Measurements from ENCODE around the gene KIAA1217.

KIAA1217 gene

DNA sequence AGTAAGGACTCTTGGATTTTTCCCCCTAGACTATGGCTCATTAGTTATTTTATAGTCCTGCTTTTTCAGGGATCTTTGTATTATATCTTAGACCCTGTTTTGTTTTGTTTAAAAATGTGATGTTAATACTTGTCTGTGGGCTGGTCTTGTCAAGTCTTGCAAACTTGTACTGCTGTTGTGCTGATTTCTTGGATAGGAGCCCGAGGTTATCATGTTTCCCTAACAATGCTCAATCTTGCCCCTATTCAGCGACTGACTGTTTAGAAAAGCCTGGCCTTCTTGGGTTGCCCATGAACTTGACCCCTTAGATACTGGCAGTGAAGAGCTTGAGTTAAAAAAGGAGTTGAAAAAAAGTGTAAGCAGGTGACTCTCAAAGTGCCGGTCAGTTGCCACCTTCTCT lies 115.7 kb downstream of the KIAA1217 start:
- Histone ChIP-seq H3K79me2 (ENCODE audit: control insufficient read depth, insufficient read depth, low read length, poor library complexity) (peaks cover 2% of the 10 kb centered on the region), H3K79me1 (ENCODE audit: low read length) (no peaks in the 10 kb centered on the region), H2AK5ac (ENCODE audit: low read length) (no peak overlapping the region), H3K9ac (ENCODE audit: low read length) (no peak overlapping the region), H3K23ac (ENCODE audit: low read length) (no peak overlapping the region), H3K14ac (ENCODE audit: low read length) (no peak overlapping the region), H3K27ac (ENCODE audit: low read depth, low read length) (no peak overlapping the region), H2BK5ac (ENCODE audit: low read depth, low read length, poor library complexity) (no peak overlapping the region), H4K91ac (ENCODE audit: low read depth, low read length) (no peak overlapping the region), H3K18ac (ENCODE audit: low read length) (no peak overlapping the region), H2BK12ac (ENCODE audit: low read length) (no peak overlapping the region), H4K12ac (ENCODE audit: low read depth, low read length) (no peak overlapping the region), H3K36me3 (ENCODE audit: control insufficient read depth in 1 of 2, insufficient read depth in 2 of 2, low read length in 2 of 2) (peaks cover 12 to 23% of the 10 kb centered on the region in 2 experiments), H3K27me3 (ENCODE audit: insufficient read depth, low read length) (no peaks in the 10 kb centered on the region), H3K4me2 (ENCODE audit: low read length) (no peak overlapping the region), H4K8ac (ENCODE audit: low read depth, low read length) (no peak overlapping the region), H3K9me3 (ENCODE audit: insufficient read depth, low read depth, low read length) (no peaks in the 10 kb centered on the region), H2AFZ (ENCODE audit: insufficient read depth, low read length, poor library complexity) (no peak overlapping the region), H3K4ac (ENCODE audit: low read depth, low read length) (peak overlapping the region; percentile 51), H2BK120ac (ENCODE audit: insufficient read depth, low read length, poor library complexity) (no peak overlapping the region), H3K4me1 (ENCODE audit: control insufficient read depth in 1 of 2, insufficient read depth in 2 of 2, low read length in 2 of 2) (peaks cover 0 to 2% of the 10 kb centered on the region in 2 experiments), H3K4me3 (ENCODE audit: low read depth, low read length) (no peak overlapping the region)
- no peak for DNase-seq
- no CpG with 5 or more reads among the region's 3 CpGs for WGBS (ENCODE audit: extremely low coverage, insufficient coverage, insufficient read length)

DNA sequence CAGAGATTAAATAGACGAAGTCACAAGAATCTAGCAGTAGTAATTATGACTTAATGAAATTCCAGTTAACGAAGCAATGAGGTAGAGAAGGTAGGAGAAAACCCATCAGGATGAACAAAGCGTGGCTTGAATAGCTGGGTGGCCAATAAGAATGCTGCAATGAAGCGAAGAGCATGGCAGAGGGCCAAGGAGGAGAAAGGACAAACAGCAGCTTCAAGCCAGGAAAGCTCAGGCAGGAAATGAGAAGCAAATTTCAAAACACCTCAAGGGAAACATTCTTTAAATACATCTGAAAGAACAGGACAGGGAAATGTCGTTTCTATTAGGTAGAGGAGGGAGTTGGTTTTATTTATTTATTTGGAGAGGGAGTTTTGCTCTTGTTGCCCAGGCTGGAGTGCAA lies 122.5 kb downstream of the KIAA1217 start:
- H3K79me1 ChIP-seq (ENCODE audit: low read length): no peaks in the 10 kb centered on the region
- peaks cover 6 to 8% of the 10 kb centered on the region in 2 experiments for H3K36me3 ChIP-seq (ENCODE audit: control insufficient read depth in 1 of 2, insufficient read depth in 2 of 2, low read length in 2 of 2)
- no peaks in the 10 kb centered on the region for H3K27me3 ChIP-seq (ENCODE audit: insufficient read depth, low read length)
- H3K4me2 ChIP-seq (ENCODE audit: low read length): no peak overlapping the region
- H3K14ac ChIP-seq (ENCODE audit: low read length): no peak overlapping the region
- H2BK120ac ChIP-seq (ENCODE audit: insufficient read depth, low read length, poor library complexity): no peak overlapping the region
- H3K4me3 ChIP-seq (ENCODE audit: low read depth, low read length): no peak overlapping the region
- H2BK12ac ChIP-seq (ENCODE audit: low read length): no peak overlapping the region
- H3K4me1 ChIP-seq (ENCODE audit: control insufficient read depth in 1 of 2, insufficient read depth in 2 of 2, low read length in 2 of 2): peaks cover 6 to 8% of the 10 kb centered on the region in 2 experiments
- H4K8ac ChIP-seq (ENCODE audit: low read depth, low read length): no peak overlapping the region
- H4K12ac ChIP-seq (ENCODE audit: low read depth, low read length): no peak overlapping the region
- H3K4ac ChIP-seq (ENCODE audit: low read depth, low read length): peak overlapping the region; percentile 71
- H3K9me3 ChIP-seq (ENCODE audit: insufficient read depth, low read depth, low read length): no peaks in the 10 kb centered on the region
- 100% methylated on average over 1 of the region's 5 CpGs for WGBS (ENCODE audit: extremely low coverage, insufficient coverage, insufficient read length)
- H3K18ac ChIP-seq (ENCODE audit: low read length): no peak overlapping the region
- no peak overlapping the region for H2AK5ac ChIP-seq (ENCODE audit: low read length)
- no peak overlapping the region for H2AFZ ChIP-seq (ENCODE audit: insufficient read depth, low read length, poor library complexity)
- H4K91ac ChIP-seq (ENCODE audit: low read depth, low read length): no peak overlapping the region
- peaks cover 5% of the 10 kb centered on the region for H3K79me2 ChIP-seq (ENCODE audit: control insufficient read depth, insufficient read depth, low read length, poor library complexity)
- no peak overlapping the region for H3K9ac ChIP-seq (ENCODE audit: low read length)
- no peak overlapping the region for H3K27ac ChIP-seq (ENCODE audit: low read depth, low read length)
- peak overlapping the region; percentile 34 for H2BK5ac ChIP-seq (ENCODE audit: low read depth, low read length, poor library complexity)
- no peak overlapping the region for H3K23ac ChIP-seq (ENCODE audit: low read length)
- DNase-seq: peak; percentile 46 to 75

DNA sequence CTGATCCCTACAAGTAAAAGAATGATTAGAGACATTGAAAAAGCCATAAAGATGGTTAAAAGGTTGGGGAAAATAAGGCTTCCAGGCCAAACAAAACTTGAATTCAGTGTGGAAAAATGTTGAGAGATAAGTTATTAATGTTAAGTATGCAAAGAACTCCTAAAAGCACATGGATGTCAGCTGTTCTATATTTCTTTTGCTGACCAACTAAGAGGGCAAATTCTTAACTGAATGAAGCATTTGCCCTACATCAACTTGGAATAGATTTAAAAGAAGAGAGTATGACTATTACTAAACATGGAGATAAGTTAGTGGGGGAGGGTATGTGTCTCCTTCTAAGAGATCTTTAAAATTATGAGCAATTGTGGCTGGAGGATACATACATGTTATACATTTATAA lies 124.8 kb downstream of the KIAA1217 start:
- peaks cover 5% of the 10 kb centered on the region for H3K79me2 ChIP-seq (ENCODE audit: control insufficient read depth, insufficient read depth, low read length, poor library complexity)
- H4K91ac ChIP-seq (ENCODE audit: low read depth, low read length): no peak overlapping the region
- H3K4me3 ChIP-seq (ENCODE audit: low read depth, low read length): no peak overlapping the region
- no peak overlapping the region for H3K27ac ChIP-seq (ENCODE audit: low read depth, low read length)
- no peaks in the 10 kb centered on the region for H3K27me3 ChIP-seq (ENCODE audit: insufficient read depth, low read length)
- peaks cover 0 to 3% of the 10 kb centered on the region in 2 experiments for H3K36me3 ChIP-seq (ENCODE audit: control insufficient read depth in 1 of 2, insufficient read depth in 2 of 2, low read length in 2 of 2)
- H3K4ac ChIP-seq (ENCODE audit: low read depth, low read length): no peak overlapping the region
- DNase-seq: peak in 1 of 2 donors; percentile 74
- no peak overlapping the region for H3K9ac ChIP-seq (ENCODE audit: low read length)
- H3K9me3 ChIP-seq (ENCODE audit: insufficient read depth, low read depth, low read length): no peaks in the 10 kb centered on the region
- no peak overlapping the region for H2AFZ ChIP-seq (ENCODE audit: insufficient read depth, low read length, poor library complexity)
- no peak overlapping the region for H2AK5ac ChIP-seq (ENCODE audit: low read length)
- no peak overlapping the region for H2BK12ac ChIP-seq (ENCODE audit: low read length)
- H4K8ac ChIP-seq (ENCODE audit: low read depth, low read length): no peak overlapping the region
- H2BK5ac ChIP-seq (ENCODE audit: low read depth, low read length, poor library complexity): no peak overlapping the region
- no peak overlapping the region for H4K12ac ChIP-seq (ENCODE audit: low read depth, low read length)
- H3K79me1 ChIP-seq (ENCODE audit: low read length): no peaks in the 10 kb centered on the region
- H3K23ac ChIP-seq (ENCODE audit: low read length): no peak overlapping the region
- no peak overlapping the region for H3K18ac ChIP-seq (ENCODE audit: low read length)
- no peak overlapping the region for H3K14ac ChIP-seq (ENCODE audit: low read length)
- H2BK120ac ChIP-seq (ENCODE audit: insufficient read depth, low read length, poor library complexity): no peak overlapping the region
- no peak overlapping the region for H3K4me2 ChIP-seq (ENCODE audit: low read length)
- peaks cover 6 to 8% of the 10 kb centered on the region in 2 experiments for H3K4me1 ChIP-seq (ENCODE audit: control insufficient read depth in 1 of 2, insufficient read depth in 2 of 2, low read length in 2 of 2)

DNA sequence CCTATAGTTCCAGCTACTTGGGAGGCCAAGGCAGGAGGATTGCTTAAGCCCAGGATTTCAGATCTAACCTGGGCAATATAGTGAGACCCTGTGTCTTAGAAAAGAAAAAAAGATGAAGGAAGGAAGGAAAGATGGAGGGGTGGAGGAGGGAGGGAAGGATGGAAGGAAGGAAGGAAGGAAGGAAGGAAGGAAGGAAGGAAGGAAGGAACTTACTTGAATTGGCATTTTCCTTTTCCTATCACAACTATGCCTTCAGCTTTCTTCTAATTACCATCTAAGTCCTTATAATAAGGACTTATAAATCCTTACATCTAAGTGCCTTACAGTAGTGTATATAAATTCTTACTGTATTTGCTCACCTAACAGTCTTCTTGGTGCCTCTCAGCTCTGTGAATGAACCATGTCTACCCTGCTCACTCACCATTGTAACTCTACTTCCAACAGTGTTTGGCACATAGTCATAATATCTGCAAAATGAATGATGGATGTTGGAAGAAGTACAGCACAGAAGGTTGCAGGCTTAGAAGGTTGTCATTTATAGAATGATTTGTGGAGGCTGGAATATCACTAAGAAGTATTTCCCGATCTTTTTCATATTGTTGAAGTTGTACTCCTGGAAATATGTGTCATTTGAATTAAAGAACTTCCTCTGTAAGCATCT lies 125.5 kb downstream of the KIAA1217 start:
- Histone ChIP-seq H2BK5ac (ENCODE audit: low read depth, low read length, poor library complexity) (no peak overlapping the region), H2BK12ac (ENCODE audit: low read length) (no peak overlapping the region), H4K8ac (ENCODE audit: low read depth, low read length) (no peak overlapping the region), H3K23ac (ENCODE audit: low read length) (no peak overlapping the region), H3K4me1 (ENCODE audit: control insufficient read depth in 1 of 2, insufficient read depth in 2 of 2, low read length in 2 of 2) (peaks cover 6 to 8% of the 10 kb centered on the region in 2 experiments), H3K79me1 (ENCODE audit: low read length) (no peaks in the 10 kb centered on the region), H2BK120ac (ENCODE audit: insufficient read depth, low read length, poor library complexity) (no peak overlapping the region), H4K12ac (ENCODE audit: low read depth, low read length) (no peak overlapping the region), H3K27me3 (ENCODE audit: insufficient read depth, low read length) (no peaks in the 10 kb centered on the region), H2AFZ (ENCODE audit: insufficient read depth, low read length, poor library complexity) (no peak overlapping the region), H4K91ac (ENCODE audit: low read depth, low read length) (no peak overlapping the region), H3K9ac (ENCODE audit: low read length) (no peak overlapping the region), H3K9me3 (ENCODE audit: insufficient read depth, low read depth, low read length) (no peaks in the 10 kb centered on the region), H3K79me2 (ENCODE audit: control insufficient read depth, insufficient read depth, low read length, poor library complexity) (peaks cover 5% of the 10 kb centered on the region), H3K18ac (ENCODE audit: low read length) (no peak overlapping the region), H3K4me2 (ENCODE audit: low read length) (no peak overlapping the region), H3K27ac (ENCODE audit: low read depth, low read length) (no peak overlapping the region), H3K4ac (ENCODE audit: low read depth, low read length) (no peak overlapping the region), H3K4me3 (ENCODE audit: low read depth, low read length) (no peak overlapping the region), H3K36me3 (ENCODE audit: control insufficient read depth in 1 of 2, insufficient read depth in 2 of 2, low read length in 2 of 2) (peaks cover 0 to 3% of the 10 kb centered on the region in 2 experiments), H3K14ac (ENCODE audit: low read length) (no peak overlapping the region), H2AK5ac (ENCODE audit: low read length) (no peak overlapping the region)
- no CpG with 5 or more reads among the region's 1 CpG for WGBS (ENCODE audit: extremely low coverage, insufficient coverage, insufficient read length)
- DNase-seq: no peak
